Endothelial cell of umbilical vein (primary cell): Measurements from ENCODE around the gene WDR48.

Source experiments
- CTCF ChIP-seq, 2 donors: IDR thresholded peaks; 1 replicate in 1 of 2; 2 replicates in 1 of 2; pipeline ENCODE4 v1.5.1; 2011; ENCODE audit warnings: low read length in 2 of 2, mild to moderate bottlenecking in 2 of 2, moderate library complexity in 2 of 2, control low read depth in 1 of 2, inconsistent platforms in 1 of 2, low read depth in 1 of 2; ENCODE audit not compliant: insufficient read depth in 1 of 2; ENCODE audit errors: extremely low read depth in 1 of 2
- EZH2 ChIP-seq: IDR thresholded peaks from 2 replicates; pipeline ENCODE4 v1.6.1; 2012; ENCODE audit warnings: borderline replicate concordance, low read depth, mild to moderate bottlenecking, moderate library complexity, low read length, inconsistent platforms; ENCODE audit not compliant: severe bottlenecking
- MAX ChIP-seq: IDR thresholded peaks from 2 replicates; pipeline ENCODE4 v1.6.1; 2011; ENCODE audit not compliant: insufficient read depth, insufficient read length
- POLR2A ChIP-seq: IDR thresholded peaks from 2 replicates; pipeline ENCODE4 v1.6.1; 2012; ENCODE audit warnings: low read depth, mild to moderate bottlenecking, control low read depth, low read length
- POLR2AphosphoS5 ChIP-seq: IDR thresholded peaks from 2 replicates; pipeline ENCODE4 v1.6.1; 2012; ENCODE audit warnings: low read depth, mild to moderate bottlenecking, control low read depth, low read length, moderate library complexity; ENCODE audit not compliant: insufficient read depth

GRCh38 chr3:39090922-39091321, 39.1 kb downstream of the WDR48 start:
- TF ChIP-seq POLR2A (no peak), MAX (no peak), CTCF (IDR thresholded peaks at IDR 0.05; ENCODE audit: extremely low read depth in 1 of 2, insufficient read depth in 1 of 2, low read depth in 1 of 2, low read length in 2 of 2) (no peak), POLR2AphosphoS5 (no peak), EZH2 (no peak)
